ENCODE measurements around the gene TJP1. TPM values are rescaled to one million over a fixed set of nuclear protein-coding genes. Genes with fewer than 3 reads are reported as not detected.
A peak's percentile ranks its signal among the peaks of the same experiment; 100 is the strongest.

The TJP1 gene
- total and polyA plus RNA-seq, 2 of the 8 experiments (the other 6 are each of a cell fraction or from before 2014, with no cell fraction given): 46.3 to 138 TPM

GRCh38 chr15:29736744-29737020 lies 85.6 kb downstream of the TJP1 start:
- no peak overlapping the region for H2BK120ac ChIP-seq (replicated peaks; ENCODE audit: low read depth, low read length)
- no peaks in the 10 kb centered on the region for H3K79me2 ChIP-seq (ENCODE audit: control insufficient read depth in 1 of 2, insufficient read depth in 2 of 2, low read length in 2 of 2)
- no peaks in the 10 kb centered on the region for H3K27me3 ChIP-seq (replicated peaks in 1 of 4; ENCODE audit: control insufficient read depth in 3 of 4, extremely low read depth in 1 of 4, insufficient read depth in 3 of 4, low read length in 3 of 4)
- no peaks in the 10 kb centered on the region for H3K9me3 ChIP-seq (ENCODE audit: insufficient read depth in 2 of 2, low read depth in 1 of 2, low read length in 1 of 2)
- no peak overlapping the region for H3K4me2 ChIP-seq (ENCODE audit: insufficient read depth in 1 of 2, low read depth in 2 of 2, low read length in 2 of 2)
- no peak overlapping the region for H3K14ac ChIP-seq (ENCODE audit: insufficient read length)
- H3K56ac ChIP-seq (replicated peaks; ENCODE audit: insufficient read length, low read depth, low read length): no peak overlapping the region
- H3K18ac ChIP-seq (ENCODE audit: extremely low read depth, low read length): no peak overlapping the region
- H3K27ac ChIP-seq (ENCODE audit: low read depth, low read length): no peak overlapping the region
- H3K23ac ChIP-seq (ENCODE audit: insufficient read length): no peak overlapping the region
- H2BK20ac ChIP-seq (ENCODE audit: low read length): no peak overlapping the region
- H3K9ac ChIP-seq (replicated peaks in 1 of 4; ENCODE audit: extremely low read depth in 1 of 4, low read depth in 3 of 4, low read length in 3 of 4): no peak overlapping the region
- H2AFZ ChIP-seq (ENCODE audit: low read length): no peak overlapping the region
- H3K23me2 ChIP-seq (ENCODE audit: low read depth, low read length): no peaks in the 10 kb centered on the region
- CTCF ChIA-PET (ENCODE audit: partially characterized antibody): interaction anchor here (1.2 kb wide), 1 partner anchor 248 kb away, joined by 3 read pairs; no protein-coding TSS in a partner anchor
- no peak overlapping the region for H2AK5ac ChIP-seq (ENCODE audit: low read depth, low read length)
- no peak for TF ChIP-seq SIN3A (conservative IDR thresholded peaks at IDR 0.05 in 1 of 2, IDR thresholded peaks at IDR 0.05 in 1 of 2; ENCODE audit: low read depth in 1 of 2, low read length in 2 of 2)
- no peak for TF ChIP-seq GABPA (IDR thresholded peaks at IDR 0.05; ENCODE audit: borderline replicate concordance, insufficient read depth, low read length)
- H4K20me1 ChIP-seq (replicated peaks in 1 of 2; ENCODE audit: control insufficient read depth in 1 of 2, insufficient read depth in 2 of 2, low read length in 2 of 2): no peaks in the 10 kb centered on the region
- H2BK15ac ChIP-seq (ENCODE audit: low read length): no peak overlapping the region
- POLR2A ChIA-PET (ENCODE audit: partially characterized antibody): no interaction called here
- no peak overlapping the region for H4K91ac ChIP-seq (replicated peaks; ENCODE audit: insufficient read length, low read length)
- H3K4me1 ChIP-seq (replicated peaks in 1 of 4; ENCODE audit: control insufficient read depth in 3 of 4, insufficient read depth in 4 of 4, low read length in 3 of 4): no peaks in the 10 kb centered on the region
- FAIRE-seq (no peak), DNase-seq (ENCODE audit: low read depth in 1 of 2, low spot score in 2 of 2) (peak in 1 of 2 experiments; percentile 0)
- no peak overlapping the region for H4K8ac ChIP-seq (ENCODE audit: extremely low read depth, insufficient read depth, low read length)
- peaks cover 13 to 55% (median 40%) of the 10 kb centered on the region in 4 experiments for H3K36me3 ChIP-seq (ENCODE audit: control insufficient read depth in 2 of 4, insufficient read depth in 4 of 4, low read length in 3 of 4)
- no peak overlapping the region for H4K5ac ChIP-seq (ENCODE audit: insufficient read length, low read depth, low read length)
- no peaks in the 10 kb centered on the region for H3K79me1 ChIP-seq (ENCODE audit: low read depth, low read length)
- no peak overlapping the region for H3K4ac ChIP-seq (replicated peaks; ENCODE audit: insufficient read length, low read depth, low read length)
- no peak overlapping the region for H2BK12ac ChIP-seq (ENCODE audit: low read depth, low read length)
- 90% methylated on average over 2 of the region's 2 CpGs; no CpG with 5 or more reads in 1 of the 2 experiments for WGBS, 2 experiments (ENCODE audit: extremely low coverage in 1 of 2, insufficient coverage in 1 of 2, insufficient read length in 1 of 2, insufficient replicate concordance in 2 of 2, low coverage in 1 of 2, low lambda C conversion rate in 2 of 2, missing lambda C conversion rate in 1 of 2)
- H2BK5ac ChIP-seq (ENCODE audit: low read depth, low read length): no peak overlapping the region
- no peak overlapping the region for H3K4me3 ChIP-seq (ENCODE audit: extremely low read depth in 1 of 4, insufficient read depth in 2 of 4, low read depth in 3 of 4, low read length in 4 of 4)
